ENCODE measurements around the gene RIN3.

The RIN3 gene

GRCh38 chr14:92507174-92507768 is 6.3 kb upstream of the RIN3 start:
- no peak for DNase-seq (ENCODE audit: low read depth in 2 of 2)

- no peak for DNase-seq (ENCODE audit: low read depth in 2 of 2)
These were observed 2.6 kb upstream of the RIN3 start for GRCh38 chr14:92510972-92511371.

GRCh38 chr14:92511453-92512238 is 1.9 kb upstream of the RIN3 start:
- no peak for DNase-seq (ENCODE audit: low read depth in 2 of 2)

GRCh38 chr14:92512807-92513203 is 776 bp upstream of the RIN3 start:
- DNase-seq (ENCODE audit: low read depth in 2 of 2): no peak

- no peak for DNase-seq (ENCODE audit: low read depth in 2 of 2)
These were observed 624 bp downstream of the RIN3 start for GRCh38 chr14:92513966-92514843.

GRCh38 chr14:92514844-92515514 is 1.4 kb downstream of the RIN3 start:
- no peak for DNase-seq (ENCODE audit: low read depth in 2 of 2)

GRCh38 chr14:92515546-92516343 is 2.2 kb downstream of the RIN3 start:
- DNase-seq (ENCODE audit: low read depth in 2 of 2): no peak

- no peak for DNase-seq (ENCODE audit: low read depth in 2 of 2)
These were observed 2.9 kb downstream of the RIN3 start for GRCh38 chr14:92516344-92516965.

GRCh38 chr14:92516966-92517506 is 3.5 kb downstream of the RIN3 start:
- DNase-seq (ENCODE audit: low read depth in 2 of 2): peak; percentile 32 to 38

- no peak for DNase-seq (ENCODE audit: low read depth in 2 of 2)
These were observed 4.2 kb downstream of the RIN3 start for GRCh38 chr14:92517761-92518160.

GRCh38 chr14:92519246-92520101 is 5.9 kb downstream of the RIN3 start:
- DNase-seq (ENCODE audit: low read depth in 2 of 2): no peak

GRCh38 chr14:92520102-92521057 is 6.8 kb downstream of the RIN3 start:
- no peak for DNase-seq (ENCODE audit: low read depth in 2 of 2)

GRCh38 chr14:92521058-92521415 is 7.5 kb downstream of the RIN3 start:
- DNase-seq (ENCODE audit: low read depth in 2 of 2): no peak

GRCh38 chr14:92523752-92524151 is 10.2 kb downstream of the RIN3 start:
- no peak for DNase-seq (ENCODE audit: low read depth in 2 of 2)

- no peak for DNase-seq (ENCODE audit: low read depth in 2 of 2)
These were observed 11.1 kb downstream of the RIN3 start for GRCh38 chr14:92524602-92525185.

GRCh38 chr14:92525322-92526095 is 11.9 kb downstream of the RIN3 start:
- DNase-seq (ENCODE audit: low read depth in 2 of 2): no peak

GRCh38 chr14:92527721-92528120 is 14.1 kb downstream of the RIN3 start:
- no peak for DNase-seq (ENCODE audit: low read depth in 2 of 2)

All from stimulated activated CD8-positive, alpha-beta memory T cell treated with anti-CD3 and anti-CD28 coated beads, Interleukin-7, amount 100 ng/mL, for 1 hour (primary cell).